H1 (cell line): ENCODE measurements around the gene VIPR2. TPM values are rescaled to one million over a fixed set of nuclear protein-coding genes. Genes with fewer than 3 reads are reported as not detected.

Experiments used
- CTCF ChIA-PET: fragments of 300-600 bp; sonication (Branson Sonifier 250); formaldehyde crosslinking; loops from one replicate; lab custom pipeline; 2021; ENCODE audit not compliant: partially characterized antibody; lab: Charles Lee
- POLR2A ChIA-PET: fragments of 300-600 bp; sonication (Branson Sonifier 250); formaldehyde crosslinking; loops from one replicate; lab custom pipeline; 2021; ENCODE audit warnings: inconsistent platforms; ENCODE audit not compliant: partially characterized antibody; lab: Charles Lee
- DNase-seq, 2 experiments: peaks; one replicate each; pipeline versions ENCODE4 v3.0.0 to v3.0.0-alpha.2; 2010 to 2022; ENCODE audit warnings: low spot score in 2 of 2, low read depth in 1 of 2, mixed read lengths in 1 of 2
- FAIRE-seq: peaks from 2 replicates; lab custom pipeline; 2011; peaks lifted over from hg19 to GRCh38; lab: Jason Lieb, UNC
- H2AFZ ChIP-seq: 2 replicates; pipeline ENCODE4 v1.8.1; 2012; ENCODE audit warnings: low read length, inconsistent platforms
- H2AK5ac ChIP-seq: 2 replicates; pipeline ENCODE4 v1.6.1; 2013; ENCODE audit warnings: low read depth, low read length
- H2BK120ac ChIP-seq: replicated peaks from 2 replicates; pipeline ENCODE3; 2013; ENCODE audit warnings: low read depth, low read length, inconsistent platforms
- H2BK12ac ChIP-seq: 2 replicates; pipeline ENCODE4 v1.6.1; 2013; ENCODE audit warnings: low read depth, low read length
- H2BK15ac ChIP-seq: 2 replicates; pipeline ENCODE4 v1.6.1; 2013; ENCODE audit warnings: low read length
- H2BK20ac ChIP-seq: 2 replicates; pipeline ENCODE4 v1.6.1; 2013; ENCODE audit warnings: low read length
- H2BK5ac ChIP-seq: 2 replicates; pipeline ENCODE4 v1.6.1; 2013; ENCODE audit warnings: low read depth, low read length
- H3K14ac ChIP-seq: 2 replicates; pipeline ENCODE4 v1.6.1; 2013; ENCODE audit warnings: inconsistent platforms; ENCODE audit not compliant: insufficient read length
- H3K18ac ChIP-seq: 2 replicates; pipeline ENCODE4 v1.6.1; 2013; ENCODE audit warnings: low read length; ENCODE audit errors: extremely low read depth
- H3K23ac ChIP-seq: 2 replicates; pipeline ENCODE4 v1.6.1; 2013; ENCODE audit warnings: inconsistent platforms; ENCODE audit not compliant: insufficient read length
- H3K23me2 ChIP-seq: 2 replicates; pipeline ENCODE4 v1.6.1; 2013; ENCODE audit warnings: low read depth, low read length
- H3K27ac ChIP-seq: 2 replicates; pipeline ENCODE4 v1.6.1; 2011; ENCODE audit warnings: low read depth, low read length, inconsistent platforms
- H3K27me3 ChIP-seq, 4 experiments: replicated peaks in 1 of 4; 1 replicate in 1 of 4; 2 replicates in 3 of 4; pipeline versions ENCODE4 v1.6.1 to v1.8.1; 2011 to 2013; ENCODE audit warnings: low read length in 3 of 4, mild to moderate bottlenecking in 3 of 4, inconsistent platforms in 2 of 4, mixed read lengths in 2 of 4, moderate library complexity in 1 of 4; ENCODE audit not compliant: control insufficient read depth in 3 of 4, insufficient read depth in 3 of 4; ENCODE audit errors: extremely low read depth in 1 of 4
- H3K36me3 ChIP-seq, 4 experiments: 2 replicates each; pipeline versions ENCODE4 v1.6.1 to v1.8.1; 2011 to 2013; ENCODE audit warnings: mild to moderate bottlenecking in 4 of 4, low read length in 3 of 4, moderate library complexity in 2 of 4, control low read depth in 1 of 4, inconsistent platforms in 1 of 4; ENCODE audit not compliant: insufficient read depth in 4 of 4, control insufficient read depth in 2 of 4
- H3K4ac ChIP-seq: replicated peaks from 2 replicates; pipeline ENCODE3; 2013; ENCODE audit warnings: low read length, low read depth, mixed read lengths, inconsistent platforms; ENCODE audit not compliant: insufficient read length
- H3K4me1 ChIP-seq, 4 experiments: replicated peaks in 1 of 4; 1 replicate in 1 of 4; 2 replicates in 3 of 4; pipeline versions ENCODE4 v1.6.1 to v1.8.1; 2011 to 2013; ENCODE audit warnings: low read length in 3 of 4, inconsistent platforms in 2 of 4, mixed read lengths in 1 of 4; ENCODE audit not compliant: insufficient read depth in 4 of 4, control insufficient read depth in 3 of 4
- H3K4me2 ChIP-seq, 2 experiments: 2 replicates each; pipeline versions ENCODE4 v1.6.1 to v1.8.1; 2011 to 2013; ENCODE audit warnings: low read depth in 2 of 2, low read length in 2 of 2, control low read depth in 1 of 2, inconsistent platforms in 1 of 2, mild to moderate bottlenecking in 1 of 2; ENCODE audit not compliant: insufficient read depth in 1 of 2
- H3K4me3 ChIP-seq, 4 experiments: fragments of 200-600, 300-600 bp in 1 of 4; sonication (generic), shearing (Covaris generic), sonication (Bioruptor Twin) in 1 of 4; 2 replicates each; pipeline versions ENCODE4 v1.5.1 to v1.8.1; 2011 to 2016; ENCODE audit warnings: low read length in 4 of 4, low read depth in 3 of 4, control low read depth in 2 of 4, inconsistent platforms in 2 of 4, mild to moderate bottlenecking in 2 of 4, mixed read lengths in 1 of 4, moderate library complexity in 1 of 4; ENCODE audit not compliant: insufficient read depth in 2 of 4; ENCODE audit errors: extremely low read depth in 1 of 4
- H3K56ac ChIP-seq: replicated peaks from 2 replicates; pipeline ENCODE3; 2013; ENCODE audit warnings: low read depth, mild to moderate bottlenecking, mixed read lengths, low read length, inconsistent platforms; ENCODE audit not compliant: insufficient read length
- H3K79me1 ChIP-seq: 2 replicates; pipeline ENCODE4 v1.6.1; 2013; ENCODE audit warnings: low read depth, low read length, control low read depth
- H3K79me2 ChIP-seq, 2 experiments: 2 replicates each; pipeline versions ENCODE4 v1.6.1 to v1.8.1; 2012 to 2013; ENCODE audit warnings: low read length in 2 of 2, mild to moderate bottlenecking in 2 of 2, inconsistent platforms in 1 of 2; ENCODE audit not compliant: insufficient read depth in 2 of 2, control insufficient read depth in 1 of 2
- H3K9ac ChIP-seq, 4 experiments: replicated peaks in 1 of 4; 1 replicate in 1 of 4; 2 replicates in 3 of 4; pipeline versions ENCODE4 v1.6.1 to v1.8.1; 2011 to 2013; ENCODE audit warnings: low read depth in 3 of 4, low read length in 3 of 4, control low read depth in 2 of 4, mild to moderate bottlenecking in 2 of 4, moderate library complexity in 2 of 4, inconsistent platforms in 1 of 4; ENCODE audit errors: extremely low read depth in 1 of 4
- H3K9me3 ChIP-seq, 2 experiments: 2 replicates each; pipeline versions ENCODE4 v1.6.1 to v1.8.1; 2012 to 2013; ENCODE audit warnings: mild to moderate bottlenecking in 2 of 2, moderate library complexity in 2 of 2, control low read depth in 1 of 2, inconsistent platforms in 1 of 2, low read depth in 1 of 2, low read length in 1 of 2, mixed read lengths in 1 of 2; ENCODE audit not compliant: insufficient read depth in 2 of 2
- H4K20me1 ChIP-seq, 2 experiments: replicated peaks in 1 of 2; 2 replicates each; pipeline versions ENCODE3 to v1.8.1; 2011 to 2013; ENCODE audit warnings: inconsistent platforms in 2 of 2, low read length in 2 of 2, mild to moderate bottlenecking in 1 of 2; ENCODE audit not compliant: insufficient read depth in 2 of 2, control insufficient read depth in 1 of 2
- H4K5ac ChIP-seq: 2 replicates; pipeline ENCODE4 v1.6.1; 2013; ENCODE audit warnings: low read length, low read depth, mixed read lengths, inconsistent platforms; ENCODE audit not compliant: insufficient read length
- H4K8ac ChIP-seq: 2 replicates; pipeline ENCODE4 v1.8.0; 2013; ENCODE audit warnings: mild to moderate bottlenecking, moderate library complexity, low read length, inconsistent platforms; ENCODE audit not compliant: insufficient read depth; ENCODE audit errors: extremely low read depth
- H4K91ac ChIP-seq: replicated peaks from 2 replicates; pipeline ENCODE3; 2013; ENCODE audit warnings: low read length, mixed read lengths, inconsistent platforms; ENCODE audit not compliant: insufficient read length
- POU5F1 ChIP-seq: IDR thresholded peaks from 2 replicates; pipeline ENCODE4 v1.6.1; 2011; ENCODE audit warnings: low read depth, mild to moderate bottlenecking, low read length, moderate library complexity
- SIRT6 ChIP-seq: IDR thresholded peaks from one replicate; pipeline ENCODE4 v1.7.1; 2012; ENCODE audit warnings: low read length, inconsistent platforms
- SIX5 ChIP-seq: IDR thresholded peaks from 2 replicates; pipeline ENCODE4 v1.6.1; 2011; ENCODE audit warnings: mild to moderate bottlenecking, low read depth, low read length
- SRF ChIP-seq: IDR thresholded peaks from 2 replicates; pipeline ENCODE4 v1.6.1; 2011; ENCODE audit warnings: mild to moderate bottlenecking, low read depth, low read length, moderate library complexity
- TAF7 ChIP-seq: optimal IDR thresholded peaks from 2 replicates; pipeline ENCODE3; 2011; ENCODE audit warnings: low read depth, mild to moderate bottlenecking, inconsistent platforms, low read length, moderate library complexity, borderline replicate concordance
- WGBS, 2 experiments: shearing (Covaris generic) in 1 of 2; methylation state at CpG; one replicate each; pipeline versions ENCODE4 v1.1.6 to v1.1.7; 2013 to 2015; ENCODE audit warnings: low lambda C conversion rate in 2 of 2, mixed read lengths in 2 of 2, inconsistent platforms in 1 of 2, low coverage in 1 of 2, missing lambda C conversion rate in 1 of 2; ENCODE audit not compliant: insufficient replicate concordance in 2 of 2, insufficient coverage in 1 of 2, insufficient read length in 1 of 2; ENCODE audit errors: extremely low coverage in 1 of 2, missing lambda C conversion rate in 1 of 2; 5-methylcytosine and 5-hydroxymethylcytosine counted together
- polyA plus RNA-seq, 7 experiments: library from polyadenylated mRNA; depleted of rRNA in 3 of 7; stranded (reverse) in 5 of 7; unstranded in 2 of 7; fragments of >200 nt in 5 of 7; fragments of 200-250 nt in 2 of 7; gene quantifications; 1 replicate in 5 of 7; 2 replicates in 1 of 7; 4 replicates in 1 of 7; pipeline versions ENCODE4 v1.2.1 to v1.2.3, GENCODE V29; 2011 to 2013; ENCODE audit warnings: missing spikeins in 2 of 7, mixed read lengths in 2 of 7
- total RNA-seq: library from RNA; stranded (reverse); fragmentation: NEBNext Ultra II Directional; extraction: Animal tissue kit (Norgen Biotek cat#: 25700); gene quantifications from 2 replicates; pipeline ENCODE4 v1.2.1, GENCODE V29; 2021

Gene VIPR2
- total and polyA plus RNA-seq, 2 of the 8 experiments (the other 6 are each of a cell fraction or from before 2014, with no cell fraction given): 2.4 to 6.3 TPM

- WGBS, 2 experiments: 93% methylated on average over 21 of the region's 21 CpGs; no CpG with 5 or more reads in 1 of the 2 experiments
- H3K18ac ChIP-seq: no peak overlapping the region
- no peak overlapping the region for H3K9ac ChIP-seq
- H3K27ac ChIP-seq: no peak overlapping the region; the same call in 1 of the 2 replicates
- H4K91ac ChIP-seq: no peak overlapping the region
- no peak overlapping the region for H3K4me2 ChIP-seq
- H4K20me1 ChIP-seq: no peaks in the 10 kb centered on the region
- H3K4me3 ChIP-seq: no peak overlapping the region
- no peaks in the 10 kb centered on the region for H3K27me3 ChIP-seq
- H3K79me1 ChIP-seq: no peaks in the 10 kb centered on the region
- no peak overlapping the region for H2BK15ac ChIP-seq
- no peak overlapping the region for H2AK5ac ChIP-seq
- FAIRE-seq (no peak), DNase-seq (no peak)
- no peak overlapping the region for H2BK20ac ChIP-seq
- no peak overlapping the region; the same call in 1 of the 2 replicates for H2BK5ac ChIP-seq
- H3K4me1 ChIP-seq: peaks cover 4 to 14% (median 8%) of the 10 kb centered on the region in 4 experiments
- no peak overlapping the region for H3K14ac ChIP-seq
- H2AFZ ChIP-seq: no peak overlapping the region
- TF ChIP-seq SRF (no peak), SIRT6 (no peak), TAF7 (no peak), SIX5 (no peak), POU5F1 (no peak)
- POLR2A ChIA-PET: no interaction called here
- no peak overlapping the region for H3K23ac ChIP-seq
- H3K79me2 ChIP-seq: no peaks in the 10 kb centered on the region
- H3K4ac ChIP-seq: no peak overlapping the region
- H4K8ac ChIP-seq: no peak overlapping the region
- CTCF ChIA-PET: no interaction called here
- no peaks in the 10 kb centered on the region for H3K9me3 ChIP-seq
- no peak overlapping the region for H3K56ac ChIP-seq
- H2BK12ac ChIP-seq: no peak overlapping the region
- H2BK120ac ChIP-seq: no peak overlapping the region
- no peaks in the 10 kb centered on the region for H3K23me2 ChIP-seq
- no peak overlapping the region for H4K5ac ChIP-seq
- peaks cover 0 to 5% (median 0%) of the 10 kb centered on the region in 4 experiments; a peak in 2 of 8 replicates for H3K36me3 ChIP-seq
Observed at GRCh38 chr7:159103382-159104187, 41.1 kb downstream of the VIPR2 start.
